GM18508 (cell line): Measurements from ENCODE around the gene ZNF552.
"Not testable (repeated sequence)": the region's sequence is repeated elsewhere in the genome, so short reads cannot be mapped to it uniquely, and the experiment has no call there.

Experiments
- ATAC-seq: cut with Tn5 transposase; IDR thresholded peaks from one replicate; pipeline ENCODE4 v1.9.1; 2021; ENCODE audit warnings: moderate number of reproducible peaks; ENCODE audit not compliant: insufficient read depth, unreplicated experiment

ZNF552 gene

DNA sequence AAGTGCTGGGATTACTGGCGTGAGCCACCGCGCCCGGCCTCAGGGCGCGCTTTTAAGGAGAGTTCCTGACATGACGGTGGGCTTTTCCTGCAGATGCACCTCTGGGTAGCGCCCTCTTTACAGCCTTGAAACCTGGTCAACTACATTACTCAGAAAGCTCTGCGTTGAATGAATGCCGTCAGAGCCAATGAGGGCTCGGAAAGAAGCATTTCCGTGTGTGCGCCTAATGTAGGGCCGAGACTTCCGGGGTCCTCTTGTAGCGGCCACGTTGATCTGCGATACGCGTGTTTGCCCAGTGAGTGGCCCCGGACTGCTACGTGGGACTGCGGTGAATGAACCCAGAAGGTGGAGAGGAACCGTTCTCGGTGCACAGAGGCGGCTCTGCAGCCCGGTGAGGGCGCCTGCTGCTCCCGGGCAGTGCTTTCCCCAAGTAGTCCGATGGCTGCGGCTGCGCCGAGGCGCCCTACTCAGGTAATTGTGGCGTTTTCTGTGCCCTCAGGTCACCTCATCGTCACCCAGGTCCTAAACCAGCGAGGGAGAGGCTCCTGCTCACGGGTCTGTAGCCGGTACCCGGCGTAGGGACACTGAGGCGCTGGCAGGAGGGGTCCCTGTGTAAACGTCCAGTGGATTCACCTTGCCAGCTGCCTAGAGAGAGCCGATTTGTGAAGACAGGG is 4.9 kb upstream of the ZNF552 start:
- ATAC-seq: peak; percentile 71

- ATAC-seq: no peak
Observed at GRCh38 chr19:57818378-57818777, 3.7 kb upstream of the ZNF552 start.

DNA sequence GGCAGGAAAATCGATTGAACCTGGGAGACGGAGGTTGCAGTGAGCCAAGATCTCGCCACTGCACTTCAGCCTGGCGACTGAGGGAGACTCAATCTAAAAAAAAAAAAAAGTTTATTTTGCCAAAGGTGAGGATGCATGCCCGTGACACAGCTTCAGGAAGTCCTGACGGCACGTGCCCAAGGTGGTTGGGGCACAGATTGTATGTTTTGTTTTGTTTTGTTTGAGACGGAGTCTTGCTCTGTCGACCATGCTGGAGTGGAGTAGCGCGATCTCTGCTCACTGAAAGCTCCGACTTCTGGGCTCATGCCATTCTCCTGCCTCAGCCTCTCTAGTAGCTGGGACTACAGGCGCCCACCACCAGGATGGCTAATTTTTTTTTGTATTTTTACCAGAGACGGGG is 3.3 kb upstream of the ZNF552 start:
- ATAC-seq: no peak

GRCh38 chr19:57816652-57817051 is 1.9 kb upstream of the ZNF552 start:
- no peak for ATAC-seq

DNA sequence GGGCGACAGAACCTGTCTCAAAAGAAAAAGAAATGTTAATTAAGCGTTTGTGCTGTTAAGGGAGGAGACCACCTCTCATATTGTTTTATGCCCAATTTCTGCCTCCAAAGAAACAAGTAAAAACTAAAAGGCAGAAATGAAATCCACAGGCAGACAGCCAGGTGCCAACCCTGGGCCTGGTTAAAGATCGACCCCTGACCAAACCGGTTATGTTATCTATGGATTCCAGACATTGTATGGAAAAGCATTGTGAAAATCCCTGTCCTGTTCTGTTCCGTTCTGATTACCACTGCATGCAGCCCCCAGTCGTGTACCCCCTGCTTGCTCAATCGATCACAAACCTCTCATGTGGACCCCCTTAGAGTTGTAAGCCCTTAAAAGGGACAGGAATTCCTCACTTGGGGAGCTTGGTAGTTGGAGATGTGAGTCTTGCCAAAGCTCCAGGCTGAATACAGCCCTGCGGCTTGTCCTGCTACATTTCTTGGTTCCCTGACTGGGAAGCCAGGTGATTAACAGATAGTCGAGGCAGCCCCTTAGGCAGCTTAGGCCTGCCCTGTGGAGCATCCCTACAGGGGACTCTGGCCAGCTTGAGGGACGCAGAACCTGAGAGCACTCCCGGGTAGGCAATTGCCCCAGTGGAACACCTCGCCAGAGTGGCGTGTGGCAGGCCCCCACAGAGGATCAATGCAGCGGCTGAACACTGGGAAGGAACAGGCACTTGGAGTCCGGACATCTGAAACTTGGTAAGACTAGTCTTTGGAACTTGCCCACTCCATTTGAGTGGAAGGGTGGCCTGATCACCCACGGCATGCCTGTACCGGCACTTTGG is 748 bp upstream of the ZNF552 start:
- no peak for ATAC-seq

- no peak for ATAC-seq
Observed at GRCh38 chr19:57813919-57814504, 701 bp downstream of the ZNF552 start.

GRCh38 chr19:57812975-57813820 is 1.5 kb downstream of the ZNF552 start:
- ATAC-seq: not testable (repeated sequence)

- ATAC-seq: peak; percentile 37
Observed at GRCh38 chr19:57812226-57812625, 2.5 kb downstream of the ZNF552 start.

DNA sequence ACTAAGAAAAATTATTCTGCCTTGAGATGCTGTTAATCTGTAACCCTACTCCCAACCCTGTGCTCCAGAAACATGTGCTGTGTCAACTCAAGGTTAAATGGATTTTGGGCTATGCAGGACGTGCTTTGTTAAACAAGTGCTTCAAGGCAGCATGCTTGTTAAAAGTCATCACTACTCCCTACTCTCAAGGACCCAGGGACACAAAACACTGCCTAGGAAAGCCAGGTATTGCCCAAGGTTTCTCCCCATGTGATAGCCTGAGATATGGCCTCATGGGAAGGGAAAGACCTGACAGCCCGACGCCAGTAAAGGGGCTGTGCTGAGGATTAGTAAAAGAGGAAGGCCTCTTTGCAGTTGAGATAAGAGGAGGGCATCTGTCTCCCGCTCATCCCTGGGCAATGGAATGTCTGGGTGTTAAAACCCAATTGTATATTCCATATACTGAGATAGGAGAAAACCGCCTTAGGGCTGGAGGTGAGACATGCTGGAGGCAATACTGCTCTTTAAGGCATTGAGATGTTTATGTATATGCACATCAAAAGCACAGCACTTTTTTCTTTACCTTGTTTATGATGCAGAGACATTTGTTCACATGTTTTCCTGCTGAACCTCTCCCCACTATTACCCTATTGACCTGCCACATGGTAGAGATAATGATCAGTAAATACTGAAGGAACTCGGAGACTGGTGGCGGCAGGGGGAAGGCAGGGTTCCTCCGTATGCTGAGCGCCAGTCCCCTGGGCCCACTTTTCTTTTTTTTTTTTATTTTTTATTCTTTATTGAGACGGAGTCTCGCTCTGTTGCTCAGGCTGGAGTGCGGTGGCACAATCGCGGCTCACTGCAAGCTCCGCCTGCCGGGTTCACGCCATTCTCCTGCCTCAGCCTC is 4.1 kb downstream of the ZNF552 start:
- ATAC-seq: not testable (repeated sequence)

DNA sequence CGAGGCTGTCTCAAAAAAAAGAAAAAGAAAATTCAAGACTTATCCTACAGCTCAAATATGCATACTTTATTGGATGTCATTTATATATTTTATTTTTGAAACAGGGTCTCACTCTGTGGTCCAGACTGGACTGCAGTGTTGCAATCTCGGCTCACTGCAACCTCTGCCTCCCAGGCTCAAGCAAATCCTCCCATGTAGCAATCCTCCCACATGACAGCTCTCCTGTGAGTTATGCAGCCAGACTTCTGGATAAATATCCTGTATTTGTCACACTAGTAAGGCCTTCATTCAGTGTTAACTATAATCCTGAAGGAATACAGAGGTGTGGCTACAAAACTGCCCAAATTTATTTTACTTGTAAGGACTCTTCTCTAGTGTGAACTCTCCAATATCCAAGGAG is 7.2 kb downstream of the ZNF552 start:
- no peak for ATAC-seq

DNA sequence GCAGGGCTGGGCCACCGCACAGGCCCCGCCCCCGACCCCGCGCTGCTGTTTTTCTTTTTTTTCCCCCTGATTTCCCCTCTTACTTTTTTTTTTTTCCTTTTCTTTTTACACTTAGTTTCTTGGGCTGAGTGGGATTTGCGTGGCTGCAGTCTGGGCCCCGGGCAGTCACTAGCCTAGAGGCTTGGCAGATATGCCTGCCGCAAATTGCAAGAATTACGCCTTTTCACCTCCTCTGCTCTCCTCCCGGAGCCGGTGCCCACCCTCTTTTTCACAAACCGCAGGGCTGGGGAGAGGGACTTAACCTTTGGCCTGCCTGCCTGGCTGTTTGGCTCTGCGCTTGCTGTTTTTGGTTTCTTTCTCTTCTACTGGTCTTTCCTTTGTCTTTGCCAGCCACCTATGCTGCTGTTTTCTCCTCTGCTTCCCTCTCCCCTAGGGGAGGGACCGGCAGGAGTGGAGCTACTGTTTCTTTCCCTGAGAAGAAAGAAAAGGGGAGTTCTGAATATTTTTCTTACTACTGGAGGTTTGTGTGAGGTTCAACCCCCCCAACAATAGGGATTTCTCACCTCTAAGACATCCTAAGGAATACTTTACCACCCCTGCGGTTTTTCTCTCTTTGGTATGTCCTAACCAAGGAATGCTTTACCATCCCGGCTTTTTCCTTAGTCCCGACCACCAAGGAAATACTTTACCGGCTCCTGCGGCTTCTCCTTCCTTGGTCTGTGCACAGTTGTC is 11.0 kb downstream of the ZNF552 start:
- no peak for ATAC-seq

GRCh38 chr19:57803265-57803593 is 11.5 kb downstream of the ZNF552 start:
- ATAC-seq: no peak

DNA sequence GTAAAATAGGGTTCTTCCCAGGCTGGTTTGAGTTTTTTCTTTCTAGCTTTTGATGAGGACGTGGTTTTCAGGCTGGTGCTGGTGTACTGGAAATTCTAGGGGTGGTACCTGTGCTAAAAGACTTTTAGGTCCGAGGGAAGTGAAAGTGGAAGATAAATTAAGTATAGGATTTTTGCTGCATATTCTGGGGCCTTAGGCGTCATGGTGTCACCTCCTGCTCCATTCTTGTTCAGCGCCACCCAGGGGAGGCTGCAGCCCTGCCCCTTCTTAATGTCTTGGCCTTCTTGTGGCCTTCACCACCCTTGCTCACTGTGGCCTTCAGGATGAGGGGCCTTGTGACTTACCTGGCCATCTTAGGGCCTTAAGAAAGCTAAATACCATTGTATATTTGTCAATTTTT is 12.4 kb downstream of the ZNF552 start:
- no peak for ATAC-seq

GRCh38 chr19:57800696-57801095 is 14.0 kb downstream of the ZNF552 start:
- no peak for ATAC-seq

- ATAC-seq: not testable (repeated sequence)
Observed at GRCh38 chr19:57796580-57796979, 18.1 kb downstream of the ZNF552 start.

DNA sequence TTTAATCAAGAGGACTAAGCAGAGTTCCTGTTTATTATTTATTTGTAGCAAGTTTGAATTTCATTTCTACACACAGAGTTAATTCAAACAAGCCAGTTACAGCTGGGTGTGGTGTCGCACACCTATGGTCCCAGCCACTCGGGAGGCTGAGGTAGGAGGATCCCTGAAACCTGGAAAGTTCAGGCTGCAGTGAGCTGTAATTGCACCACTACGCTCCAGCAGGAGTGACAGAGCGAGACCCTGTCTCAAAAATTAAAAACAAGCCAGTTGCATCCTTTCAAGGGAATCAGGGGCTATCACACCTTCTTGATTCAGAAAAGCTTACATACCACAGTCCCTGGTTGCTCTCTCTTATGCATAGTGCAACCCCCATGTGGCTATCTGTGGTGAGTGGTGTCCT is 25.4 kb downstream of the ZNF552 start:
- ATAC-seq: no peak

- no peak for ATAC-seq
Observed at GRCh38 chr19:57788114-57788692, 26.5 kb downstream of the ZNF552 start.

GRCh38 chr19:57786906-57787305 is 27.8 kb downstream of the ZNF552 start:
- no peak for ATAC-seq

DNA sequence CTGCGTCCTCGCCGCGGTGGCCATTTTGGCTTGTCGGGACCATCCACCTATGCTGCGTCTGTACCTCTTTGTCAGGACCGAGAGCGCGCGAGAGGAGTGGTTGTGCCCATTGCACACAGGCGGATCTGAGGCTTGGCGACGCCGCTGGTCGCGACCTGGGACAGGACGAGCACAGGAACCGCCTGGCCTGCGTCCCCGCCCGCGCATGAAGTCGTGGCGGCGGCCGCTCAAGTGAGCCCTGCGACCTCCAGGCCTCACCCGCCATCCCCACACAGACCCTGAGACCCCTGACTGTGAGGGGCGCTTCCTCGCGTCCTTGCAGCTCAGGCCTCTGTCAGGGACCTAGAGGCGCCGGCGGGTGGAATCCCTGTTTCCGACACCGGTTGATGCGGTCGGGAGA is 28.4 kb downstream of the ZNF552 start:
- no peak for ATAC-seq
